ENCODE results near the gene CUX1. TPM values are rescaled to one million over a fixed set of nuclear protein-coding genes. Genes with fewer than 3 reads are reported as not detected.

CUX1 gene
- total and polyA plus RNA-seq, 2 of the 13 experiments (the other 11 are each of a cell fraction or from before 2014, with no cell fraction given), result 13.7 to 14.9 TPM

DNA sequence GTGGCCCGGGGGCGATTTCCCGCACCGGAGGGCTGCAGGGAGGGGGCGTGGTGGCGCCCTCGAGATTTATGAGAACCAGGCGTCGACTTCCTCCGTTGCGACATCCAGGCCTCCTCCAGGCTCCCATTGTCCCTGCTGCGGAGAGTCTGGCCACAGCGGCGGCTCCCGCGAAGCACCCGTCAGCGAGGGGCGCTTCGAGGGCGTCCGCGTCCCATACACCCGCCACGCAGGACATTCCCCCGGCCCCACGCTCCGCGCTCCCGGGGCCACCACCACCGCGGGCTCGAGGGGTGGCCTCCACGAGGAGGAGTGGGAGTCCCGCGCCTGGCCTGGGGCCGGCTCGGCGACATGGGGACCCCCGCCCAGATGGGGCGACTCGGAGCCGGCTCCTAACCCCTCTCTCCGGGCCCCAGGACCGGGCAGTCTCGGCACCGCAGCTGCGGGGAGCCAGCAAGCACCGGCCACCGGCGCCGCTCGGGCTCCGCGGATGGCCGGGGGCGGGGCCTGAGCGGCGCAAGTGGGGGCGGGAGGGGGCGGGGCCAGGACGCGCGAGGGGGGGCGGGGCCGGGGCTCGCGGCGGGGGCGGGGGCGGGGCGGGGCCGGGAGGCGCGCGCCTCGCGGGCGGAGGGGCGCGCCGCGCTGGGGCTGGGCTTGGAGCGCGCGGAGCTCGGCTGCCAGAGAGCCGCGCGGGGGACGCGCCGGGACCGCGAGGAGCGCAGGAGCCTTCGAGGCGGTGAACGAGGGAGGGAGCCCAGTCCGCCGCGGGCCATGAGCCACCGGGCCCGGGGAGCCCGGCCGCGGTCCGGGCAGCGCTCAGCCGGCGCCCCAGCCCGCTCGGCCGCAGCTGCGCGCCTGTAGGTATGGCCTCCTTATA is 469.0 kb downstream of the CUX1 start, which contains the start of gene SH2B2 (continued):
- TF ChIP-seq NFIB (CRISPR knock-in tag; IDR thresholded peaks at IDR 0.05; ENCODE audit: borderline replicate concordance) (no peak), ZNF441 (CRISPR knock-in tag; IDR thresholded peaks at IDR 0.05; ENCODE audit: borderline replicate concordance) (no peak), MAZ (IDR thresholded peaks at IDR 0.05; ENCODE audit: borderline replicate concordance, low read depth, low read length) (no peak), MAZ (CRISPR knock-in tag; IDR thresholded peaks at IDR 0.05; ENCODE audit: low read depth) (no peak; the same call in 1 of the 2 replicates), ZFP41 (CRISPR knock-in tag; IDR thresholded peaks at IDR 0.05; ENCODE audit: borderline replicate concordance) (no peak), ZMYM3 (CRISPR knock-in tag; IDR thresholded peaks at IDR 0.05) (0 out of 2 replicates have a peak, but pooled peaks have one; percentile 12), MYC (CRISPR knock-in tag; IDR thresholded peaks at IDR 0.05; ENCODE audit: borderline replicate concordance) (peak; percentile 55; the same call in 1 of the 2 replicates), YY1 (IDR thresholded peaks at IDR 0.05; ENCODE audit: insufficient read depth, insufficient replicate concordance, low read depth, low read length) (peak; percentile 39), ZNF703 (CRISPR knock-in tag; IDR thresholded peaks at IDR 0.05; ENCODE audit: borderline replicate concordance) (no peak), ZSCAN9 (CRISPR knock-in tag; IDR thresholded peaks at IDR 0.05; ENCODE audit: borderline replicate concordance) (peak; percentile 20; the same call in 1 of the 2 replicates), NR2F1 (CRISPR knock-in tag; IDR thresholded peaks at IDR 0.05) (no peak), ZNF292 (CRISPR knock-in tag; IDR thresholded peaks at IDR 0.05; ENCODE audit: borderline replicate concordance, low read depth) (no peak), EHMT2 (IDR thresholded peaks at IDR 0.05; ENCODE audit: borderline replicate concordance, low read depth, low read length) (no peak)
- TF ChIP-seq, protein P1, sequence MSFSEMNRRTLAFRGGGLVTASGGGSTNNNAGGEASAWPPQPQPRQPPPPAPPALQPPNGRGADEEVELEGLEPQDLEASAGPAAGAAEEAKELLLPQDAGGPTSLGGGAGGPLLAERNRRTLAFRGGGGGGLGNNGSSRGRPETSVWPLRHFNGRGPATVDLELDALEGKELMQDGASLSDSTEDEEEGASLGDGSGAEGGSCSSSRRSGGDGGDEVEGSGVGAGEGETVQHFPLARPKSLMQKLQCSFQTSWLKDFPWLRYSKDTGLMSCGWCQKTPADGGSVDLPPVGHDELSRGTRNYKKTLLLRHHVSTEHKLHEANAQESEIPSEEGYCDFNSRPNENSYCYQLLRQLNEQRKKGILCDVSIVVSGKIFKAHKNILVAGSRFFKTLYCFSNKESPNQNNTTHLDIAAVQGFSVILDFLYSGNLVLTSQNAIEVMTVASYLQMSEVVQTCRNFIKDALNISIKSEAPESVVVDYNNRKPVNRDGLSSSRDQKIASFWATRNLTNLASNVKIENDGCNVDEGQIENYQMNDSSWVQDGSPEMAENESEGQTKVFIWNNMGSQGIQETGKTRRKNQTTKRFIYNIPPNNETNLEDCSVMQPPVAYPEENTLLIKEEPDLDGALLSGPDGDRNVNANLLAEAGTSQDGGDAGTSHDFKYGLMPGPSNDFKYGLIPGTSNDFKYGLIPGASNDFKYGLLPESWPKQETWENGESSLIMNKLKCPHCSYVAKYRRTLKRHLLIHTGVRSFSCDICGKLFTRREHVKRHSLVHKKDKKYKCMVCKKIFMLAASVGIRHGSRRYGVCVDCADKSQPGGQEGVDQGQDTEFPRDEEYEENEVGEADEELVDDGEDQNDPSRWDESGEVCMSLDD (CRISPR knock-in tag; IDR thresholded peaks at IDR 0.05; ENCODE audit: borderline replicate concordance), result no peak
- TF ChIP-seq, protein P2, sequence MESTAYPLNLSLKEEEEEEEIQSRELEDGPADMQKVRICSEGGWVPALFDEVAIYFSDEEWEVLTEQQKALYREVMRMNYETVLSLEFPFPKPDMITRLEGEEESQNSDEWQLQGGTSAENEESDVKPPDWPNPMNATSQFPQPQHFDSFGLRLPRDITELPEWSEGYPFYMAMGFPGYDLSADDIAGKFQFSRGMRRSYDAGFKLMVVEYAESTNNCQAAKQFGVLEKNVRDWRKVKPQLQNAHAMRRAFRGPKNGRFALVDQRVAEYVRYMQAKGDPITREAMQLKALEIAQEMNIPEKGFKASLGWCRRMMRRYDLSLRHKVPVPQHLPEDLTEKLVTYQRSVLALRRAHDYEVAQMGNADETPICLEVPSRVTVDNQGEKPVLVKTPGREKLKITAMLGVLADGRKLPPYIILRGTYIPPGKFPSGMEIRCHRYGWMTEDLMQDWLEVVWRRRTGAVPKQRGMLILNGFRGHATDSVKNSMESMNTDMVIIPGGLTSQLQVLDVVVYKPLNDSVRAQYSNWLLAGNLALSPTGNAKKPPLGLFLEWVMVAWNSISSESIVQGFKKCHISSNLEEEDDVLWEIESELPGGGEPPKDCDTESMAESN (CRISPR knock-in tag; conservative IDR thresholded peaks at IDR 0.05), result no peak
- TF ChIP-seq, protein P3, sequence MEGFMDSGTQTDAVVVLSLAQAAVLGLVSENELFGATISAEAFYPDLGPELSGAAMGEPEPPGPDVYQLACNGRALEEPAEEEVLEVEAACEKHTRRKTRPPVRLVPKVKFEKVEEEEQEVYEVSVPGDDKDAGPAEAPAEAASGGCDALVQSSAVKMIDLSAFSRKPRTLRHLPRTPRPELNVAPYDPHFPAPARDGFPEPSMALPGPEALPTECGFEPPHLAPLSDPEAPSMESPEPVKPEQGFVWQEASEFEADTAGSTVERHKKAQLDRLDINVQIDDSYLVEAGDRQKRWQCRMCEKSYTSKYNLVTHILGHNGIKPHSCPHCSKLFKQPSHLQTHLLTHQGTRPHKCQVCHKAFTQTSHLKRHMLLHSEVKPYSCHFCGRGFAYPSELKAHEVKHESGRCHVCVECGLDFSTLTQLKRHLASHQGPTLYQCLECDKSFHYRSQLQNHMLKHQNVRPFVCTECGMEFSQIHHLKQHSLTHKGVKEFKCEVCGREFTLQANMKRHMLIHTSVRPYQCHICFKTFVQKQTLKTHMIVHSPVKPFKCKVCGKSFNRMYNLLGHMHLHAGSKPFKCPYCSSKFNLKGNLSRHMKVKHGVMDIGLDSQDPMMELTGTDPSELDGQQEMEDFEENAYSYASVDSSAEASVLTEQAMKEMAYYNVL (CRISPR knock-in tag; IDR thresholded peaks at IDR 0.05; ENCODE audit: borderline replicate concordance), result peak; percentile 68; the same call in 1 of the 2 replicates
- TF ChIP-seq, protein P4, sequence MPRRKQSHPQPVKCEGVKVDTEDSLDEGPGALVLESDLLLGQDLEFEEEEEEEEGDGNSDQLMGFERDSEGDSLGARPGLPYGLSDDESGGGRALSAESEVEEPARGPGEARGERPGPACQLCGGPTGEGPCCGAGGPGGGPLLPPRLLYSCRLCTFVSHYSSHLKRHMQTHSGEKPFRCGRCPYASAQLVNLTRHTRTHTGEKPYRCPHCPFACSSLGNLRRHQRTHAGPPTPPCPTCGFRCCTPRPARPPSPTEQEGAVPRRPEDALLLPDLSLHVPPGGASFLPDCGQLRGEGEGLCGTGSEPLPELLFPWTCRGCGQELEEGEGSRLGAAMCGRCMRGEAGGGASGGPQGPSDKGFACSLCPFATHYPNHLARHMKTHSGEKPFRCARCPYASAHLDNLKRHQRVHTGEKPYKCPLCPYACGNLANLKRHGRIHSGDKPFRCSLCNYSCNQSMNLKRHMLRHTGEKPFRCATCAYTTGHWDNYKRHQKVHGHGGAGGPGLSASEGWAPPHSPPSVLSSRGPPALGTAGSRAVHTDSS (CRISPR knock-in tag; conservative IDR thresholded peaks at IDR 0.05), result no peak
